B cell (primary cell): ENCODE results near the gene METTL21C. TPM values are rescaled to one million over a fixed set of nuclear protein-coding genes. Genes with fewer than 3 reads are reported as not detected.

ENCODE experiments used
- ATAC-seq: fragments of 200-7000 bp; cut with Tn5 transposase; one replicate; pipeline ENCODE4 v1.10.0; 2021; ENCODE audit warnings: low read depth, mild to moderate bottlenecking, moderate number of reproducible peaks, moderate library complexity
- CTCF ChIA-PET: fragments of 350-600 bp; sonication (Branson Sonifier 250); formaldehyde crosslinking; loops from one replicate; lab custom pipeline; 2021; ENCODE audit warnings: antibody characterized with exemption, inconsistent platforms; lab: Charles Lee
- POLR2A ChIA-PET: fragments of 350-600 bp; sonication (Branson Sonifier 250); formaldehyde crosslinking; loops from one replicate; lab custom pipeline; 2021; ENCODE audit warnings: antibody characterized with exemption; lab: Charles Lee
- DNase-seq: peaks from one replicate; pipeline ENCODE4 v3.0.0; 2013
- H2AFZ ChIP-seq: 2 replicates; pipeline ENCODE4 v1.6.1; 2012; ENCODE audit warnings: mild to moderate bottlenecking, low read depth, low read length; ENCODE audit not compliant: insufficient read depth, poor library complexity, severe bottlenecking
- H3K27ac ChIP-seq, 2 donors: 1 replicate in 1 of 2; 2 replicates in 1 of 2; pipeline ENCODE4 v1.5.1; 2012 to 2013; ENCODE audit warnings: low read length in 2 of 2, mild to moderate bottlenecking in 2 of 2, moderate library complexity in 1 of 2
- H3K27me3 ChIP-seq, 4 experiments: fragments of 200-600 bp in 1 of 4; sonication (generic) in 1 of 4; replicated peaks in 1 of 4; 1 replicate in 2 of 4; 2 replicates in 2 of 4; pipeline versions ENCODE4 v1.6.1 to v1.7.0; 2013 to 2016; ENCODE audit warnings: low read length in 3 of 4, mild to moderate bottlenecking in 2 of 4, mixed read lengths in 1 of 4, moderate library complexity in 1 of 4; ENCODE audit not compliant: insufficient read depth in 4 of 4, control insufficient read depth in 3 of 4; ENCODE audit errors: control extremely low read depth in 1 of 4
- H3K36me3 ChIP-seq, 2 experiments: replicated peaks in 1 of 2; 1 replicate in 1 of 2; 2 replicates in 1 of 2; pipeline versions ENCODE4 v1.6.1 to v1.7.1; 2013; ENCODE audit warnings: low read length in 1 of 2; ENCODE audit not compliant: insufficient read depth in 2 of 2, control insufficient read depth in 1 of 2; ENCODE audit errors: control extremely low read depth in 1 of 2, extremely low read depth in 1 of 2
- H3K4me1 ChIP-seq, 2 donors: fragments of 200-600 bp in 1 of 2; sonication (generic) in 1 of 2; 1 replicate in 1 of 2; 2 replicates in 1 of 2; pipeline versions ENCODE4 v1.5.1 to v1.6.1; 2013 to 2017; ENCODE audit warnings: low read length in 2 of 2; ENCODE audit not compliant: control insufficient read depth in 2 of 2, insufficient read depth in 2 of 2
- H3K4me2 ChIP-seq: replicated peaks from 2 replicates; pipeline ENCODE3; 2012; ENCODE audit warnings: mild to moderate bottlenecking, low read depth, low read length; ENCODE audit not compliant: poor library complexity, severe bottlenecking
- H3K4me3 ChIP-seq, 5 experiments: fragments of 200-600 bp in 1 of 5; sonication (generic) in 1 of 5; 1 replicate in 3 of 5; 2 replicates in 2 of 5; pipeline versions ENCODE4 v1.5.1 to v1.7.0; 2011 to 2016; ENCODE audit warnings: low read length in 4 of 5, mild to moderate bottlenecking in 4 of 5, low read depth in 2 of 5, control low read depth in 1 of 5, moderate library complexity in 1 of 5; ENCODE audit not compliant: insufficient read depth in 1 of 5; ENCODE audit errors: control extremely low read depth in 1 of 5, extremely low read depth in 1 of 5
- H3K79me2 ChIP-seq: fragments of 200-600 bp; sonication (generic); one replicate; pipeline ENCODE4 v1.6.0; 2016; ENCODE audit warnings: low read length; ENCODE audit not compliant: control insufficient read depth, insufficient read depth
- H3K9ac ChIP-seq: fragments of 200-600 bp; sonication (generic); 2 replicates; pipeline ENCODE4 v1.6.1; 2017; ENCODE audit warnings: mild to moderate bottlenecking, low read length, moderate library complexity
- H3K9me3 ChIP-seq, 3 donors: one replicate each; pipeline versions ENCODE4 v1.6.1 to v1.7.1; 2013; ENCODE audit warnings: low read length in 2 of 3; ENCODE audit not compliant: control insufficient read depth in 2 of 3, insufficient read depth in 1 of 3; ENCODE audit errors: control extremely low read depth in 1 of 3
- H4K20me1 ChIP-seq: 2 replicates; pipeline ENCODE4 v1.6.0; 2012; ENCODE audit warnings: mild to moderate bottlenecking, low read length; ENCODE audit not compliant: insufficient read depth, control insufficient read depth, poor library complexity, severe bottlenecking
- H3K27ac Mint-ChIP-seq: one replicate; pipeline ENCODE4 v1.8.0; 2021; ENCODE audit warnings: mixed read lengths
- H3K27me3 Mint-ChIP-seq: one replicate; pipeline ENCODE4 v1.8.0; 2021; ENCODE audit warnings: mixed read lengths
- H3K4me1 Mint-ChIP-seq: one replicate; pipeline ENCODE4 v1.8.0; 2021; ENCODE audit warnings: mixed read lengths
- H3K4me3 Mint-ChIP-seq: one replicate; pipeline ENCODE4 v1.8.0; 2021; ENCODE audit warnings: mixed read lengths
- H3K9me3 Mint-ChIP-seq: one replicate; pipeline ENCODE4 v1.8.0; 2022; ENCODE audit warnings: mixed read lengths; ENCODE audit not compliant: insufficient read depth
- EZH2 ChIP-seq: IDR thresholded peaks from 2 replicates; pipeline ENCODE4 v1.6.1; 2012; ENCODE audit warnings: borderline replicate concordance, low read depth, mild to moderate bottlenecking, moderate library complexity, low read length; ENCODE audit not compliant: insufficient read depth, poor library complexity, severe bottlenecking
- WGBS: methylation state at CpG from one replicate; pipeline ENCODE4 v1.1.5; 2013; ENCODE audit warnings: missing lambda C conversion rate; ENCODE audit not compliant: insufficient coverage; 5-methylcytosine and 5-hydroxymethylcytosine counted together
- intact Hi-C: fragments of 100-400 bp; cut with micrococcal nuclease; formaldehyde crosslinking; loops from one replicate; pipeline ENCODE4 v1.10.0; 2022
- polyA plus RNA-seq: library from polyadenylated mRNA; depleted of rRNA; stranded (reverse); fragments of >200 nt; gene quantifications from 2 replicates; pipeline ENCODE4 v1.2.3, GENCODE V29; 2012
- total RNA-seq, 2 donors: library from RNA; stranded (reverse); fragments of 120-200 nt in 1 of 2; gene quantifications; 1 replicate in 1 of 2; 2 replicates in 1 of 2; pipeline versions ENCODE4 v1.2.3 to v1.2.4, GENCODE V29; 2013 to 2022
- TF ChIP-seq, protein P1 (sequence below): fragments of 200-600 bp; IDR thresholded peaks from one replicate; pipeline ENCODE4 v1.8.0; 2022; ENCODE audit warnings: antibody characterized with exemption, mild to moderate bottlenecking

METTL21C gene
- total and polyA plus RNA-seq, 2 donors (not counting 1 experiment from before 2014, with no cell fraction given): not detected

DNA sequence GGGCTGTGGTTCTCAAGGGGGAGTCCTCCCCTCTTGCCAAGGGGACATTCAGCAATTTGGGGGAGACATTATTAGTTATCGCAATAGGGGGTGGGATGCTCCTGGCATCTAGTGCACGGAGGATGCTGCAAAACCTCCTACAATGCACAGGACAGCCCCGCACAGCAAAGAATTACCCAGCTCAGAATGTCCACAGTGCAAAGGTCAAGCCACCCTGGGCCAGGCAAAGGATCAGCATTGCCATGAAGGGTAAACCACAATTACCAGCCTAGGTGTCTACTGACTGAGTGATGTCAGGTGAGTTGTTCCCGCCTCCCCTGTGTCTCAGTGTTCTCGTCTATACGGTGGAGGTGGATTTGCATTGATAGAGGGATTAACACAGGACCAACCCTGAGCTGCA lies 2.4 kb upstream of the METTL21C start:
- Mint-ChIP-seq H3K27me3 (peaks cover 54% of the 10 kb centered on the region), H3K4me3 (no peak overlapping the region), H3K27ac (no peak overlapping the region), H3K9me3 (peaks cover 4% of the 10 kb centered on the region), H3K4me1 (no peaks in the 10 kb centered on the region)
- Histone ChIP-seq H3K27ac (no peak overlapping the region), H3K9ac (no peak overlapping the region), H3K4me2 (no peak overlapping the region), H3K4me1 (no peaks in the 10 kb centered on the region), H2AFZ (no peak overlapping the region), H3K79me2 (no peaks in the 10 kb centered on the region), H3K4me3 (no peak overlapping the region), H3K36me3 (no peaks in the 10 kb centered on the region), H4K20me1 (no peaks in the 10 kb centered on the region), H3K9me3 (peaks cover 0 to 9% (median 0%) of the 10 kb centered on the region in 3 donors), H3K27me3 (peaks cover 0 to 11% (median 0%) of the 10 kb centered on the region in 4 experiments)
- ChIA-PET CTCF (interaction anchor here (1.4 kb wide), 1 partner anchor 20 kb away, joined by 3 read pairs; no protein-coding TSS in a partner anchor), POLR2A (no interaction called here)
- intact Hi-C loops: no loop called here
- TF ChIP-seq, protein P1, sequence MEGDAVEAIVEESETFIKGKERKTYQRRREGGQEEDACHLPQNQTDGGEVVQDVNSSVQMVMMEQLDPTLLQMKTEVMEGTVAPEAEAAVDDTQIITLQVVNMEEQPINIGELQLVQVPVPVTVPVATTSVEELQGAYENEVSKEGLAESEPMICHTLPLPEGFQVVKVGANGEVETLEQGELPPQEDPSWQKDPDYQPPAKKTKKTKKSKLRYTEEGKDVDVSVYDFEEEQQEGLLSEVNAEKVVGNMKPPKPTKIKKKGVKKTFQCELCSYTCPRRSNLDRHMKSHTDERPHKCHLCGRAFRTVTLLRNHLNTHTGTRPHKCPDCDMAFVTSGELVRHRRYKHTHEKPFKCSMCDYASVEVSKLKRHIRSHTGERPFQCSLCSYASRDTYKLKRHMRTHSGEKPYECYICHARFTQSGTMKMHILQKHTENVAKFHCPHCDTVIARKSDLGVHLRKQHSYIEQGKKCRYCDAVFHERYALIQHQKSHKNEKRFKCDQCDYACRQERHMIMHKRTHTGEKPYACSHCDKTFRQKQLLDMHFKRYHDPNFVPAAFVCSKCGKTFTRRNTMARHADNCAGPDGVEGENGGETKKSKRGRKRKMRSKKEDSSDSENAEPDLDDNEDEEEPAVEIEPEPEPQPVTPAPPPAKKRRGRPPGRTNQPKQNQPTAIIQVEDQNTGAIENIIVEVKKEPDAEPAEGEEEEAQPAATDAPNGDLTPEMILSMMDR: no peak
- no peak for TF ChIP-seq EZH2
- no peak for DNase-seq
- 80% methylated on average over 1 of the region's 6 CpGs for WGBS
- no peak for ATAC-seq

DNA sequence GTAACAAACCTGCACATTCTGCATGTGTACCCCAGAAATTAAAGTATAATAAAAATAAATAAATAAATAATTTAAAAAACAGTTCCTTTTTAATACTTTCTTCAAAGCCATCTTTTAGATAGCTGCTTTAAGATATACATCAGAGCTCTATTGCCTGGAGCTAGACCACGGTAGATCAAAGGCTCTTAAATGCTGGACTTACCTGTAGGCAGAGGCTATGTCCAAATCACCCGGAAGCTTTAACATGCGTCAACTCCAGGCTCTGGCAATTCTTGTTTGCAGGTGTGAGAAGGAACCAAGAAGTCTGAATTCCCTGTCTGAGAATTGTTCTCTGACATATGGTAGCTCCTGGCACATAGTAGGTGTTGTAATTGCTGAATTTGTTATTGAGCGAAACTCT lies 1.6 kb upstream of the METTL21C start:
- no peak overlapping the region for H3K4me3 Mint-ChIP-seq
- no peaks in the 10 kb centered on the region for H4K20me1 ChIP-seq
- ChIA-PET CTCF (no interaction called here), POLR2A (no interaction called here)
- intact Hi-C loops: no loop called here
- peaks cover 4% of the 10 kb centered on the region for H3K9me3 Mint-ChIP-seq
- no peak overlapping the region for H3K4me2 ChIP-seq
- DNase-seq: no peak
- WGBS: 95% methylated on average over 4 of the region's 4 CpGs
- no peaks in the 10 kb centered on the region for H3K4me1 Mint-ChIP-seq
- no peak overlapping the region for H3K27ac ChIP-seq
- no peak for TF ChIP-seq EZH2
- TF ChIP-seq, protein P1: no peak
- no peaks in the 10 kb centered on the region for H3K79me2 ChIP-seq
- H3K4me3 ChIP-seq: no peak overlapping the region
- peaks cover 0 to 9% (median 0%) of the 10 kb centered on the region in 3 donors for H3K9me3 ChIP-seq
- H2AFZ ChIP-seq: no peak overlapping the region
- peaks cover 0 to 11% (median 2%) of the 10 kb centered on the region in 4 experiments for H3K27me3 ChIP-seq
- peaks cover 60% of the 10 kb centered on the region for H3K27me3 Mint-ChIP-seq
- no peak overlapping the region for H3K27ac Mint-ChIP-seq
- ATAC-seq: no peak
- H3K4me1 ChIP-seq: no peaks in the 10 kb centered on the region
- no peak overlapping the region for H3K9ac ChIP-seq
- H3K36me3 ChIP-seq: no peaks in the 10 kb centered on the region
